Mesenchymal stem cell (in vitro differentiated cells and primary cell): ENCODE measurements around the gene PTPRD.

ENCODE experiments used
- DNase-seq: peaks from one replicate; pipeline ENCODE4 v3.0.0-alpha.2; 2013
- H2AFZ ChIP-seq: one replicate; pipeline ENCODE4 v1.6.1; 2013; ENCODE audit warnings: low read depth, mild to moderate bottlenecking, control low read depth, inconsistent platforms, low read length, moderate library complexity
- H2AK5ac ChIP-seq: 2 replicates; pipeline ENCODE4 v1.6.1; 2013; ENCODE audit warnings: low read length, moderate library complexity, mild to moderate bottlenecking, inconsistent platforms; ENCODE audit not compliant: severe bottlenecking
- H2BK120ac ChIP-seq: one replicate; pipeline ENCODE4 v1.6.1; 2013; ENCODE audit warnings: low read depth, mild to moderate bottlenecking, inconsistent platforms, low read length, moderate library complexity
- H2BK12ac ChIP-seq, 2 experiments: one replicate each; pipeline ENCODE4 v1.6.1; 2013; ENCODE audit warnings: inconsistent platforms in 2 of 2, low read length in 2 of 2, mild to moderate bottlenecking in 2 of 2, moderate library complexity in 2 of 2, control low read depth in 1 of 2
- H2BK15ac ChIP-seq: one replicate; pipeline ENCODE4 v1.6.1; 2013; ENCODE audit warnings: mild to moderate bottlenecking, low read depth, inconsistent platforms; ENCODE audit not compliant: poor library complexity, severe bottlenecking
- H2BK5ac ChIP-seq: 2 replicates; pipeline ENCODE4 v1.6.1; 2013; ENCODE audit warnings: low read depth, mild to moderate bottlenecking, low read length, control low read depth, inconsistent platforms; ENCODE audit not compliant: poor library complexity, severe bottlenecking
- H3K14ac ChIP-seq, 2 experiments: one replicate each; pipeline ENCODE4 v1.6.1; 2013; ENCODE audit warnings: inconsistent platforms in 2 of 2, low read length in 2 of 2, control low read depth in 1 of 2, mild to moderate bottlenecking in 1 of 2, moderate library complexity in 1 of 2
- H3K18ac ChIP-seq, 2 experiments: one replicate each; pipeline ENCODE4 v1.6.1; 2013; ENCODE audit warnings: inconsistent platforms in 2 of 2, low read length in 2 of 2, control low read depth in 1 of 2, low read depth in 1 of 2, mild to moderate bottlenecking in 1 of 2
- H3K23ac ChIP-seq, 2 experiments: one replicate each; pipeline ENCODE4 v1.6.1; 2013; ENCODE audit warnings: inconsistent platforms in 2 of 2, low read length in 2 of 2, mild to moderate bottlenecking in 2 of 2, moderate library complexity in 2 of 2, control low read depth in 1 of 2
- H3K27ac ChIP-seq: 2 replicates; pipeline ENCODE4 v1.5.1; 2013; ENCODE audit warnings: mild to moderate bottlenecking, moderate library complexity, low read length, control low read depth, inconsistent platforms; ENCODE audit not compliant: poor library complexity, severe bottlenecking
- H3K27me3 ChIP-seq, 2 experiments: 2 replicates each; pipeline versions ENCODE4 v1.6.1 to v1.7.0; 2013; ENCODE audit warnings: low read length in 2 of 2, mild to moderate bottlenecking in 2 of 2, moderate library complexity in 2 of 2, control low read depth in 1 of 2, inconsistent platforms in 1 of 2; ENCODE audit not compliant: control insufficient read depth in 1 of 2, insufficient read depth in 1 of 2
- H3K36me3 ChIP-seq, 2 experiments: 2 replicates each; pipeline versions ENCODE4 v1.6.1 to v1.7.0; 2013; ENCODE audit warnings: low read length in 2 of 2, control low read depth in 1 of 2, inconsistent platforms in 1 of 2, low read depth in 1 of 2, mild to moderate bottlenecking in 1 of 2; ENCODE audit not compliant: insufficient read depth in 2 of 2, control insufficient read depth in 1 of 2
- H3K4ac ChIP-seq, 2 experiments: one replicate each; pipeline ENCODE4 v1.6.1; 2013; ENCODE audit warnings: inconsistent platforms in 2 of 2, low read length in 2 of 2, mild to moderate bottlenecking in 2 of 2, moderate library complexity in 2 of 2, control low read depth in 1 of 2, low read depth in 1 of 2
- H3K4me1 ChIP-seq: 2 replicates; pipeline ENCODE4 v1.6.1; 2013; ENCODE audit warnings: low read depth, low read length, control low read depth; ENCODE audit not compliant: control insufficient read depth, insufficient read depth
- H3K4me2 ChIP-seq: 2 replicates; pipeline ENCODE4 v1.6.1; 2013; ENCODE audit warnings: low read length, mild to moderate bottlenecking, inconsistent platforms; ENCODE audit not compliant: poor library complexity, severe bottlenecking
- H3K4me3 ChIP-seq, 2 experiments: 2 replicates each; pipeline versions ENCODE4 v1.5.1 to v1.7.0; 2013; ENCODE audit warnings: low read length in 2 of 2, mild to moderate bottlenecking in 2 of 2, control low read depth in 1 of 2, low read depth in 1 of 2; ENCODE audit not compliant: insufficient read depth in 1 of 2
- H3K79me1 ChIP-seq: replicated peaks from 2 replicates; pipeline ENCODE4 v1.6.1; 2013; ENCODE audit warnings: mild to moderate bottlenecking, control low read depth, low read length, inconsistent platforms; ENCODE audit not compliant: poor library complexity, severe bottlenecking
- H3K9ac ChIP-seq: 2 replicates; pipeline ENCODE4 v1.7.0; 2013; ENCODE audit warnings: mild to moderate bottlenecking, low read length, moderate library complexity
- H3K9me3 ChIP-seq: 2 replicates; pipeline ENCODE4 v1.7.0; 2013; ENCODE audit warnings: mild to moderate bottlenecking, low read length; ENCODE audit not compliant: control insufficient read depth
- H4K8ac ChIP-seq: one replicate; pipeline ENCODE4 v1.6.1; 2013; ENCODE audit warnings: inconsistent platforms, mild to moderate bottlenecking, low read length, moderate library complexity
- H4K91ac ChIP-seq: one replicate; pipeline ENCODE4 v1.6.1; 2013; ENCODE audit warnings: mild to moderate bottlenecking, low read length, inconsistent platforms
- WGBS: methylation state at CpG from one replicate; pipeline ENCODE4 v1.1.7; 2013; ENCODE audit warnings: mixed read lengths; 5-methylcytosine and 5-hydroxymethylcytosine counted together

The PTPRD gene

GRCh38 chr9:10605388-10605787, 7.4 kb downstream of the PTPRD start:
- H2BK5ac ChIP-seq, result no peak overlapping the region
- no peak overlapping the region for H3K4me3 ChIP-seq
- H3K14ac ChIP-seq, result no peak overlapping the region
- no peak overlapping the region for H4K8ac ChIP-seq
- H3K4me1 ChIP-seq, result no peaks in the 10 kb centered on the region
- H4K91ac ChIP-seq, result no peak overlapping the region
- no peak overlapping the region for H3K4me2 ChIP-seq
- no peaks in the 10 kb centered on the region for H3K9me3 ChIP-seq
- no peak overlapping the region for H2BK12ac ChIP-seq
- no peak overlapping the region for H3K18ac ChIP-seq
- H3K27ac ChIP-seq, result no peak overlapping the region
- no peak overlapping the region for H3K4ac ChIP-seq
- no peak overlapping the region for H3K9ac ChIP-seq
- WGBS, result 88% methylated on average over 3 of the region's 4 CpGs
- H2AK5ac ChIP-seq, result no peak overlapping the region
- no peak overlapping the region for H2AFZ ChIP-seq
- DNase-seq, result no peak
- H3K79me1 ChIP-seq, result no peaks in the 10 kb centered on the region
- no peak overlapping the region for H3K23ac ChIP-seq
- H2BK120ac ChIP-seq, result no peak overlapping the region
- no peak overlapping the region for H2BK15ac ChIP-seq
- no peaks in the 10 kb centered on the region for H3K36me3 ChIP-seq
- H3K27me3 ChIP-seq, result no peaks in the 10 kb centered on the region

DNA sequence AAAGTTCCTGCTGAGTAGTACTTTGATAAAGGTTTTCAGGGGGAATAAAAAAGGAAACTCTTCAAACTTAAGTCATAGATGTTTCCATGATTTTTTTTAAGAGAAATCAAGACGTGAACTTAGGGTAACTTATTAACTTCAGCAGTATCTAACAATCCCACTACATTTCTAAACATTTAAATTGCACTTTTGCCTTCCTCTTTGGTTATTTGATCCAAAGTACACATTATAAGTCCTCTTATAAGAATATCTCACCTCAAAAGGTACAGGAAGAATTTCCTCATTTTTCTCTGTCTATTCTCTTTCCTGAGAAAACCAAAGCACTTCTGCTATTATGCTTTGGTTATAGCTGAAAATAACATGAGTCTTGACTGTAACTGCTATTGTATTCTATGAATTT, 7.9 kb downstream of the PTPRD start:
- Histone ChIP-seq H2AFZ (no peak overlapping the region), H3K9me3 (no peaks in the 10 kb centered on the region), H3K4ac (no peak overlapping the region), H3K4me2 (no peak overlapping the region), H2BK5ac (no peak overlapping the region), H4K8ac (no peak overlapping the region), H3K23ac (no peak overlapping the region), H3K79me1 (no peaks in the 10 kb centered on the region), H2BK15ac (no peak overlapping the region), H3K18ac (no peak overlapping the region), H2BK120ac (no peak overlapping the region), H3K9ac (no peak overlapping the region), H3K4me3 (no peak overlapping the region), H3K14ac (no peak overlapping the region), H3K27me3 (no peaks in the 10 kb centered on the region), H2AK5ac (no peak overlapping the region), H2BK12ac (no peak overlapping the region), H4K91ac (no peak overlapping the region), H3K27ac (no peak overlapping the region), H3K36me3 (no peaks in the 10 kb centered on the region), H3K4me1 (no peaks in the 10 kb centered on the region)
- DNase-seq, result no peak
- 88% methylated on average over 1 of the region's 1 CpG for WGBS

GRCh38 chr9:10597801-10598200, 15.0 kb downstream of the PTPRD start:
- Histone ChIP-seq H2BK120ac (no peak overlapping the region), H3K9me3 (peaks cover 5% of the 10 kb centered on the region)
- WGBS, result 97% methylated on average over 3 of the region's 3 CpGs

GRCh38 chr9:10594482-10594881, 18.3 kb downstream of the PTPRD start:
- Histone ChIP-seq H2BK120ac (no peak overlapping the region), H3K27me3 (no peaks in the 10 kb centered on the region), H3K18ac (no peak overlapping the region), H2BK12ac (no peak overlapping the region), H2AFZ (no peak overlapping the region), H4K8ac (no peak overlapping the region), H4K91ac (no peak overlapping the region), H3K4me3 (no peak overlapping the region), H3K36me3 (no peaks in the 10 kb centered on the region), H2AK5ac (no peak overlapping the region), H3K4ac (no peak overlapping the region), H3K9ac (no peak overlapping the region), H3K4me2 (no peak overlapping the region), H3K23ac (no peak overlapping the region), H3K14ac (no peak overlapping the region), H2BK15ac (no peak overlapping the region), H3K79me1 (no peaks in the 10 kb centered on the region), H3K9me3 (peaks cover 10% of the 10 kb centered on the region), H3K27ac (no peak overlapping the region), H2BK5ac (no peak overlapping the region), H3K4me1 (no peaks in the 10 kb centered on the region)
- WGBS, result 87% methylated on average over 3 of the region's 3 CpGs
- no peak for DNase-seq

More at GRCh38 chr9:10597801-10598200, 15.0 kb downstream of the PTPRD start:
- no peak overlapping the region for H2BK5ac ChIP-seq
- H3K36me3 ChIP-seq, result no peaks in the 10 kb centered on the region
- no peak overlapping the region for H3K18ac ChIP-seq
- no peak overlapping the region for H4K8ac ChIP-seq
- no peak overlapping the region for H3K23ac ChIP-seq
- no peak overlapping the region for H3K9ac ChIP-seq
- H3K4me1 ChIP-seq, result no peaks in the 10 kb centered on the region
- H3K4me3 ChIP-seq, result no peak overlapping the region
- H2BK15ac ChIP-seq, result no peak overlapping the region
- no peak overlapping the region for H3K27ac ChIP-seq
- H3K79me1 ChIP-seq, result no peaks in the 10 kb centered on the region
- H2BK12ac ChIP-seq, result no peak overlapping the region
- no peak overlapping the region for H3K4me2 ChIP-seq
- no peak overlapping the region for H3K14ac ChIP-seq
- DNase-seq, result no peak
- no peak overlapping the region for H3K4ac ChIP-seq
- H2AK5ac ChIP-seq, result no peak overlapping the region
- H3K27me3 ChIP-seq, result no peaks in the 10 kb centered on the region
- H2AFZ ChIP-seq, result no peak overlapping the region
- no peak overlapping the region for H4K91ac ChIP-seq
